Neutrophil (primary cell): Measurements from ENCODE around the gene LRCOL1.

Experiments
- H3K27ac ChIP-seq: fragments of 200-600 bp; sonication (generic); 2 replicates; pipeline ENCODE4 v1.5.1; 2016; ENCODE audit warnings: mild to moderate bottlenecking, moderate library complexity
- H3K27me3 ChIP-seq: fragments of 200-600 bp; sonication (generic); 2 replicates; pipeline ENCODE4 v1.6.0; 2016; ENCODE audit warnings: mild to moderate bottlenecking
- H3K36me3 ChIP-seq: fragments of 200-600 bp; sonication (generic); 2 replicates; pipeline ENCODE4 v1.5.1; 2017
- H3K4me1 ChIP-seq, 2 experiments: fragments of 200-600 bp in 1 of 2; sonication (generic) in 1 of 2; 1 replicate in 1 of 2; 2 replicates in 1 of 2; pipeline versions ENCODE4 v1.5.1 to v1.6.1; 2013 to 2016; ENCODE audit warnings: low read depth in 1 of 2, low read length in 1 of 2, mild to moderate bottlenecking in 1 of 2, moderate library complexity in 1 of 2; ENCODE audit not compliant: control insufficient read depth in 1 of 2, insufficient read depth in 1 of 2
- H3K4me3 ChIP-seq, 2 experiments: fragments of 200-600 bp in 1 of 2; sonication (generic) in 1 of 2; 1 replicate in 1 of 2; 2 replicates in 1 of 2; pipeline ENCODE4 v1.5.1; 2013 to 2016; ENCODE audit warnings: low read depth in 1 of 2, low read length in 1 of 2, mild to moderate bottlenecking in 1 of 2, moderate library complexity in 1 of 2
- H3K9me3 ChIP-seq: fragments of 200-600 bp; sonication (generic); 2 replicates; pipeline ENCODE4 v1.5.1; 2016
- TF ChIP-seq, protein P1 (sequence below): fragments of 200-600 bp; sonication (generic); IDR thresholded peaks from 2 replicates; pipeline ENCODE4 v1.5.1; 2016; ENCODE audit warnings: antibody characterized with exemption

Gene LRCOL1

DNA sequence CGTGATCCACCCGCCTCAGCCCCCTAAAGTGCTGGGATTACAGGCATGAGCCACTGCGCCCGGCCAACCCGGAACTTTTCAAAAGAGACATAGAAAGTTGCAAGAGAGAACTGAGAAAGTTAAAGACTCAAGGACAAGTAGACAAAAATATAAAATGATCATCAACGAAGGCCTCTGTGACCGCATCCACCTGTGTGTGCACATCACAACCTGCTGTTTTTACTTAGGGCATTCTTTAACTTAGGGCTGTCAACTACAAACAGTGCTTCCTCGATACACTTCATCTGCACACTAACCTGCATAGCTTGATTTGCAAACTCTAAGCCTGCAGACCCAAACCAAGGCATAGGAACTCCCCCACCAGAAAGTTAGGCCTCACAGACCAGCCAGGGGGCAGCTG lies 23.0 kb upstream of the LRCOL1 start:
- Histone ChIP-seq H3K9me3 (no peaks in the 10 kb centered on the region), H3K27me3 (no peaks in the 10 kb centered on the region), H3K27ac (no peak overlapping the region), H3K36me3 (peaks cover 95% of the 10 kb centered on the region), H3K4me1 (no peaks in the 10 kb centered on the region), H3K4me3 (no peak overlapping the region)
- TF ChIP-seq, protein P1, sequence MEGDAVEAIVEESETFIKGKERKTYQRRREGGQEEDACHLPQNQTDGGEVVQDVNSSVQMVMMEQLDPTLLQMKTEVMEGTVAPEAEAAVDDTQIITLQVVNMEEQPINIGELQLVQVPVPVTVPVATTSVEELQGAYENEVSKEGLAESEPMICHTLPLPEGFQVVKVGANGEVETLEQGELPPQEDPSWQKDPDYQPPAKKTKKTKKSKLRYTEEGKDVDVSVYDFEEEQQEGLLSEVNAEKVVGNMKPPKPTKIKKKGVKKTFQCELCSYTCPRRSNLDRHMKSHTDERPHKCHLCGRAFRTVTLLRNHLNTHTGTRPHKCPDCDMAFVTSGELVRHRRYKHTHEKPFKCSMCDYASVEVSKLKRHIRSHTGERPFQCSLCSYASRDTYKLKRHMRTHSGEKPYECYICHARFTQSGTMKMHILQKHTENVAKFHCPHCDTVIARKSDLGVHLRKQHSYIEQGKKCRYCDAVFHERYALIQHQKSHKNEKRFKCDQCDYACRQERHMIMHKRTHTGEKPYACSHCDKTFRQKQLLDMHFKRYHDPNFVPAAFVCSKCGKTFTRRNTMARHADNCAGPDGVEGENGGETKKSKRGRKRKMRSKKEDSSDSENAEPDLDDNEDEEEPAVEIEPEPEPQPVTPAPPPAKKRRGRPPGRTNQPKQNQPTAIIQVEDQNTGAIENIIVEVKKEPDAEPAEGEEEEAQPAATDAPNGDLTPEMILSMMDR: no peak

DNA sequence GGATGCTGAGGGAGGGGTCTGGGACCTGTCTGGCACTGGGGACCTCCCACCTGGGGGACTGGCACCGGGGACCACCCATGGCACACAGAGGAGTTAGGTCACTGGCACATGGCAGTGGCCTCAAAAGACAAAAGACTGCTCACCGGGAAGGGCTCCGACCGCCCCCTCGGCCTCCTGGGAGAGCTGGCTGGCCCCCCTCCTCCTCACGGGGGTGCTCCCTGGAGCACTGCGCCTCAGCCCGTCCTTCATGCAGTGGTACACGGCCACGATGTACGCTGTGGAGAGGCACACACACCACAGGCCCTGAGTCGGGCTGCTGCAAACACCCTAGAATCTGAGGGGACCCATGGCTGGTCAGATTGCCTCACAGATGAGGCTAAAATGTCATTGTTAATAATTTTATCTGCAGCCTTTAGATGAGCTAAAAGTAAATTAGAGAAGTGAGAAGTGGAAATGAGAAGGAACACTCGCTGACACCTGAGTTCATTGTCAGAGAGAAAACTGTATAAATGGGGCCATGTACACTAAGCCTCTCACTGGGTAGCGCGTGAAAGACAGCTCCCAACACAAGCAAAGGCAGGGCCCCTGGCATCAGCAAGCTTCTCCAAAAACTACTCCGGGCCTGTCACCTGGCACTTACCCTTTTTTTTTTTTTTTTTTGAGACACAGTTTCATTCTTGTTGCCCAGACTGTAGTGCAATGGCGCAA lies 22.3 kb upstream of the LRCOL1 start:
- Histone ChIP-seq H3K36me3 (peaks cover 97% of the 10 kb centered on the region), H3K9me3 (no peaks in the 10 kb centered on the region), H3K4me3 (no peak overlapping the region), H3K27ac (no peak overlapping the region), H3K27me3 (no peaks in the 10 kb centered on the region), H3K4me1 (no peaks in the 10 kb centered on the region)
- TF ChIP-seq, protein P1: no peak

DNA sequence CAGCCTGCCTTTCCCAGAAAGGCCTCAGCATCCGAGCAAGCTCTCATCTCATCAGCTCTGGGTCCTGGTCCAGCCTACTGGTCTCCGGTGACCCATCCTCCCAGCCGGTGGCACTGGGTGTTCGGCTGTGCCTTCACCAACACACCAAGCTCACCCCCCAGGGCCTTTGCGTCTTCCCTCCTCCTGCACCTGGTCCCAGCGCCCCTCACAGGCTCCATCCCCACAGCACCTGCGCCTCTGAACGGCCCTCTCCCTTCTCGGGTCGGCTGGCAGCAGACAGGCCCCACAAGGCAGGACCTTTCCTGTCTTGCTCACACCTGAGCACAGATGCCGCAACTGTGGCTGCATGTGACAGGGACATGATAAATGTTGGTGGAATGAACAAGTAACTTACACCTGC lies 21.3 kb upstream of the LRCOL1 start:
- Histone ChIP-seq H3K27ac (no peak overlapping the region), H3K9me3 (no peaks in the 10 kb centered on the region), H3K4me1 (no peaks in the 10 kb centered on the region), H3K4me3 (no peak overlapping the region), H3K27me3 (no peaks in the 10 kb centered on the region), H3K36me3 (peaks cover 92% of the 10 kb centered on the region)
- TF ChIP-seq, protein P1: no peak

DNA sequence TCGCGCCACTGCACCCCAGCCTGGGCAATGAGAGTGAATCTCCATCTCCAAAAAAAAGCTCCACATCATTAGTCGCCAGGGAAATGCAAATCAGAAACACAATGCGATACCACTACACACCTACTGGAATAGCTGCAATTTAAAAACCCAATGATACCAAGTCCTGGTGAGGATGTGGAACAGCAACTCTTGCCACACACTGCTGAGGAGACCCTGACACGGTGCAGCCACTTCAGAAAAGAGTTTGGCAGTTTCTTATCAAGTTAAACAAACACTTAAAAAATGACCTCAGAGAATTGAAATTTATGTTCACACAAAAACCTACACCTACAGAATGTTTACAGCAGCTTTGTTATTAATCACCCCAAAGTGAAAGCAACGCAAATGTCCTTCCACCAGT lies 20.3 kb upstream of the LRCOL1 start:
- H3K9me3 ChIP-seq: no peaks in the 10 kb centered on the region
- H3K4me3 ChIP-seq: no peak overlapping the region
- H3K27me3 ChIP-seq: no peaks in the 10 kb centered on the region
- H3K36me3 ChIP-seq: peaks cover 94% of the 10 kb centered on the region
- no peaks in the 10 kb centered on the region for H3K4me1 ChIP-seq
- H3K27ac ChIP-seq: no peak overlapping the region
- TF ChIP-seq, protein P1: no peak

DNA sequence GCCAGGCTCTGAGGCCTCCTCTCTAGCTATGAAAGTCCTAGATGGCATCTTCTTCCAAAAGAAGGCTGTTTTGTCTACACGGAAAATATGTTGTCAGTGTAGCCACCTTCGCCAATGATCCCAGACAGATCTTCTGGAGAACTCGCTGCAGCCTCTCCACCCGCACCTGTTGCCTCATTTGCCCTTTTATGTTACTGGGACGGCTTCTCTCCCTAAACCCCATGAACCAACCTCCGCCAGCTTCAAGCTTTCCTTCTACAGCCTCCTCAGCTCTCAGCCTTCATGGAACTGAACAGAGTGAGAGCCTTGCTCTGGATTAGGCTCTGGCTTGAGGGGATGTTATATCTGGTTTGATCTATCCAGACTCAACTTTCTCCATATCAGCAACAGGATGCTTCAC lies 18.9 kb upstream of the LRCOL1 start:
- TF ChIP-seq, protein P1: no peak
- Histone ChIP-seq H3K9me3 (no peaks in the 10 kb centered on the region), H3K27me3 (no peaks in the 10 kb centered on the region), H3K27ac (no peak overlapping the region), H3K4me1 (no peaks in the 10 kb centered on the region), H3K36me3 (peaks cover 94% of the 10 kb centered on the region), H3K4me3 (no peak overlapping the region)
